SK-N-SH (cell line): ENCODE data around the gene PRDX5.

Source experiments
- CTCF ChIP-seq: fragments of 200-600 bp; sonication (generic); IDR thresholded peaks from 2 replicates; pipeline ENCODE4 v1.6.1; 2017; ENCODE audit warnings: antibody characterized with exemption, mild to moderate bottlenecking, moderate library complexity
- EZH2phosphoT487 ChIP-seq: fragments of 200-600 bp; sonication (generic); IDR thresholded peaks from 2 replicates; pipeline ENCODE4 v1.6.1; 2017; ENCODE audit warnings: low read depth, mixed run types, mild to moderate bottlenecking, antibody characterized with exemption, moderate library complexity, borderline replicate concordance
- FOSL2 ChIP-seq: IDR thresholded peaks from 2 replicates; pipeline ENCODE4 v1.4.0; 2012; ENCODE audit warnings: low read depth, mild to moderate bottlenecking, moderate library complexity, borderline replicate concordance
- GABPA ChIP-seq: IDR thresholded peaks from 2 replicates; pipeline ENCODE4 v1.4.0; 2012; ENCODE audit warnings: low read depth, mild to moderate bottlenecking
- GATA2 ChIP-seq: sonication (generic); formaldehyde crosslinking; IDR thresholded peaks from 2 replicates; pipeline ENCODE4 v1.5.0; 2020; ENCODE audit warnings: mild to moderate bottlenecking, missing genetic modification reagents
- MAX ChIP-seq: IDR thresholded peaks from 2 replicates; pipeline ENCODE4 v1.4.0; 2012; ENCODE audit warnings: low read depth
- MXI1 ChIP-seq: IDR thresholded peaks from 2 replicates; pipeline ENCODE4 v1.6.1; 2012; ENCODE audit warnings: mild to moderate bottlenecking, low read depth, low read length, improper control_type of control experiment
- POLR2AphosphoS5 ChIP-seq: IDR thresholded peaks from 2 replicates; pipeline ENCODE4 v1.6.1; 2012; ENCODE audit warnings: low read depth, low read length
- REST ChIP-seq: IDR thresholded peaks from 2 replicates; pipeline ENCODE4 v1.6.1; 2012; ENCODE audit warnings: mild to moderate bottlenecking, low read depth, low read length, moderate library complexity
- RXRA ChIP-seq: IDR thresholded peaks from 2 replicates; pipeline ENCODE4 v1.4.0; 2012; ENCODE audit warnings: low read depth, mild to moderate bottlenecking, borderline replicate concordance
- SIN3A ChIP-seq: IDR thresholded peaks from 2 replicates; pipeline ENCODE4 v1.6.1; 2012; ENCODE audit warnings: low read depth, mild to moderate bottlenecking, low read length, moderate library complexity, borderline replicate concordance
- USF1 ChIP-seq: IDR thresholded peaks from 2 replicates; pipeline ENCODE4 v1.4.0; 2012; ENCODE audit warnings: low read depth, borderline replicate concordance
- USF2 ChIP-seq: fragments of 150-350 bp; IDR thresholded peaks from 2 replicates; pipeline ENCODE4 v1.6.1; 2017; ENCODE audit warnings: antibody characterized with exemption, low read length, low read depth, borderline replicate concordance
- ZBTB33 ChIP-seq: IDR thresholded peaks from 2 replicates; pipeline ENCODE4 v1.4.0; 2012; ENCODE audit warnings: low read depth, borderline replicate concordance

GRCh38 chr11:64291262-64291751, 26.6 kb upstream of the PRDX5 start, which contains the start of gene KCNK4:
- TF ChIP-seq POLR2AphosphoS5 (no peak), CTCF (no peak), GABPA (no peak), MXI1 (no peak), SIN3A (no peak), MAX (no peak), RXRA (no peak), EZH2phosphoT487 (no peak), USF1 (no peak), ZBTB33 (no peak), REST (no peak), GATA2 (CRISPR knock-in tag) (0 out of 2 replicates have a peak, but pooled peaks have one; percentile 50), FOSL2 (no peak), USF2 (no peak)
